Loucy (cell line): Measurements from ENCODE around the gene GIT1.

Experiments
- H2AFZ ChIP-seq: fragments of 200-600 bp; sonication (generic); 2 replicates; pipeline ENCODE4 v1.6.0; 2016; ENCODE audit warnings: antibody characterized with exemption, mild to moderate bottlenecking, low read length, moderate library complexity
- H3F3A ChIP-seq: fragments of 200-600 bp; 2 replicates; pipeline ENCODE4 v1.6.0; 2016; ENCODE audit warnings: antibody characterized with exemption, low read depth, mild to moderate bottlenecking
- H3K27me3 ChIP-seq: fragments of 200-600 bp; sonication (generic); 2 replicates; pipeline ENCODE4 v1.6.1; 2014; ENCODE audit warnings: low read length, mild to moderate bottlenecking; ENCODE audit not compliant: insufficient read depth, poor library complexity, severe bottlenecking
- H3K36me3 ChIP-seq: fragments of 200-600 bp; sonication (generic); 2 replicates; pipeline ENCODE4 v1.6.1; 2016; ENCODE audit warnings: low read length; ENCODE audit not compliant: insufficient read depth
- H3K4me1 ChIP-seq: fragments of 200-600 bp; sonication (generic); 2 replicates; pipeline ENCODE4 v1.5.1; 2014; ENCODE audit warnings: low read length, mild to moderate bottlenecking; ENCODE audit not compliant: insufficient read depth, poor library complexity, severe bottlenecking
- H3K4me2 ChIP-seq: fragments of 200-600 bp; sonication (generic); 2 replicates; pipeline ENCODE4 v1.6.0; 2014; ENCODE audit warnings: antibody characterized with exemption, low read length, low read depth, mild to moderate bottlenecking; ENCODE audit not compliant: poor library complexity, severe bottlenecking
- H3K4me3 ChIP-seq: fragments of 200-600 bp; sonication (generic); 2 replicates; pipeline ENCODE4 v1.5.1; 2014; ENCODE audit warnings: low read length, mild to moderate bottlenecking, mixed read lengths; ENCODE audit not compliant: poor library complexity, severe bottlenecking
- H3K79me2 ChIP-seq: fragments of 200-600 bp; sonication (generic); 2 replicates; pipeline ENCODE4 v1.6.1; 2014; ENCODE audit warnings: low read length; ENCODE audit not compliant: insufficient read depth
- H3K9ac ChIP-seq: fragments of 200-600 bp; sonication (generic); 2 replicates; pipeline ENCODE4 v1.6.0; 2014; ENCODE audit warnings: mild to moderate bottlenecking, low read depth, low read length, moderate library complexity; ENCODE audit not compliant: poor library complexity, severe bottlenecking
- H3K9me2 ChIP-seq: fragments of 200-600 bp; sonication (generic); replicated peaks from 2 replicates; pipeline ENCODE4 v1.6.1; 2016; ENCODE audit warnings: low read depth, low read length, mixed read lengths
- H3K9me3 ChIP-seq: fragments of 200-600 bp; sonication (generic); 2 replicates; pipeline ENCODE4 v1.6.1; 2014; ENCODE audit warnings: mild to moderate bottlenecking, antibody characterized with exemption, low read length, low read depth; ENCODE audit not compliant: insufficient read depth
- H4K20me1 ChIP-seq: fragments of 200-600 bp; sonication (generic); 2 replicates; pipeline ENCODE4 v1.6.0; 2014; ENCODE audit warnings: antibody characterized with exemption, low read length, mild to moderate bottlenecking; ENCODE audit not compliant: insufficient read depth, poor library complexity, severe bottlenecking
- EZH2phosphoT487 ChIP-seq: fragments of 200-600 bp; IDR thresholded peaks from 2 replicates; pipeline ENCODE4 v1.6.1; 2018; ENCODE audit warnings: antibody characterized with exemption, mild to moderate bottlenecking, moderate library complexity, borderline replicate concordance
- TF ChIP-seq, protein P1 (sequence below): fragments of 200-600 bp; sonication (generic); conservative IDR thresholded peaks from 2 replicates; pipeline ENCODE4 v1.5.1; 2014; ENCODE audit warnings: mild to moderate bottlenecking, antibody characterized with exemption, low read length

The GIT1 gene

GRCh38 chr17:29546830-29547229 is 42.6 kb downstream of the GIT1 start:
- Histone ChIP-seq H3K36me3 (peaks cover 24% of the 10 kb centered on the region; the same call in 1 of the 2 replicates), H4K20me1 (no peaks in the 10 kb centered on the region), H3K79me2 (no peaks in the 10 kb centered on the region), H3K27me3 (no peaks in the 10 kb centered on the region), H2AFZ (no peak overlapping the region), H3K4me3 (no peak overlapping the region), H3K9me3 (no peaks in the 10 kb centered on the region), H3K4me1 (no peaks in the 10 kb centered on the region), H3F3A (0 out of 2 replicates have a peak, but pooled peaks cover 6% of the 10 kb centered on the region), H3K4me2 (no peak overlapping the region), H3K9ac (no peak overlapping the region), H3K9me2 (no peaks in the 10 kb centered on the region)
- TF ChIP-seq, protein P1, sequence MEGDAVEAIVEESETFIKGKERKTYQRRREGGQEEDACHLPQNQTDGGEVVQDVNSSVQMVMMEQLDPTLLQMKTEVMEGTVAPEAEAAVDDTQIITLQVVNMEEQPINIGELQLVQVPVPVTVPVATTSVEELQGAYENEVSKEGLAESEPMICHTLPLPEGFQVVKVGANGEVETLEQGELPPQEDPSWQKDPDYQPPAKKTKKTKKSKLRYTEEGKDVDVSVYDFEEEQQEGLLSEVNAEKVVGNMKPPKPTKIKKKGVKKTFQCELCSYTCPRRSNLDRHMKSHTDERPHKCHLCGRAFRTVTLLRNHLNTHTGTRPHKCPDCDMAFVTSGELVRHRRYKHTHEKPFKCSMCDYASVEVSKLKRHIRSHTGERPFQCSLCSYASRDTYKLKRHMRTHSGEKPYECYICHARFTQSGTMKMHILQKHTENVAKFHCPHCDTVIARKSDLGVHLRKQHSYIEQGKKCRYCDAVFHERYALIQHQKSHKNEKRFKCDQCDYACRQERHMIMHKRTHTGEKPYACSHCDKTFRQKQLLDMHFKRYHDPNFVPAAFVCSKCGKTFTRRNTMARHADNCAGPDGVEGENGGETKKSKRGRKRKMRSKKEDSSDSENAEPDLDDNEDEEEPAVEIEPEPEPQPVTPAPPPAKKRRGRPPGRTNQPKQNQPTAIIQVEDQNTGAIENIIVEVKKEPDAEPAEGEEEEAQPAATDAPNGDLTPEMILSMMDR: no peak
- TF ChIP-seq EZH2phosphoT487: no peak

DNA sequence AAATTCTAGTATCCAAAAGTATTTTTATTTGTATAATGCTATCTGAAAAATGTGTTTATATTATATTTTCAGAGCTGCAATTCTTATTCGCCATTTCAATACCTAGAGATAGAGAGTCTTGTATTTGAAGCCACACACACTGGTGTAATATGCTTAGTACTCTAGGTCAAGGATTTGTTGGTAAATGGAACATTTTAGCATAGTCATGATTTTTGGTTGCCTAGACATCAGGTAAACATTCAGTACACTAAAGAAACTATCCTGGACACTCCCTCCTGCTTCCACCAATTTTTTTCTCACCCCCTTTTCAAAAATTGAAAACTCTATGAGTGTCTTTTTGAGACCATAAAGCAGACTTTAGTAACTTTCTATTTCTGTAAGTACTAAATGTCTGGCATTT is 43.4 kb downstream of the GIT1 start:
- H3K4me1 ChIP-seq: no peaks in the 10 kb centered on the region
- H3K4me2 ChIP-seq: no peak overlapping the region
- H3K9me2 ChIP-seq: no peaks in the 10 kb centered on the region
- H3K36me3 ChIP-seq: peaks cover 27% of the 10 kb centered on the region; the same call in 1 of the 2 replicates
- 0 out of 2 replicates have a peak, but pooled peaks cover 6% of the 10 kb centered on the region for H3F3A ChIP-seq
- H2AFZ ChIP-seq: no peak overlapping the region
- H3K9me3 ChIP-seq: no peaks in the 10 kb centered on the region
- H3K4me3 ChIP-seq: no peak overlapping the region
- H3K27me3 ChIP-seq: no peaks in the 10 kb centered on the region
- H3K9ac ChIP-seq: no peak overlapping the region
- H3K79me2 ChIP-seq: no peaks in the 10 kb centered on the region
- TF ChIP-seq, protein P1: no peak
- no peak for TF ChIP-seq EZH2phosphoT487
- no peaks in the 10 kb centered on the region for H4K20me1 ChIP-seq

DNA sequence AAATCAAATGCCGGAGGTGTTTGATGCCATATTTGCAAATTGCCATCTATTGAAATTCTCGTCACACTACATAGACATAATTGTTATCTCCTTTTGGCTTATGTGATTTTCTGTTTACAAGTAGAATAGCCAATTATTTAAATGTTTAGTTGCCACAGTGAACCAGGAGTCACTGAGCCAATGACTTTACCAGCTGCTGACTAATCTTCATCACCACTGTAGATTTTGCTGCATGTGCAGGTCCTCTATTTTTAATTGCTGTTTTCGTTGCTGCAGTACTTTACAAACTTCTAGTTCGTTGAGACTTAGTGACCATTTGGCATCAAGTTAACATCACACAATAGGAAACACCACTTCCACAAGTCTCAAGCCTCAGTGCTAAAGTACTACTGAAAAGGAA is 45.4 kb downstream of the GIT1 start:
- TF ChIP-seq, protein P1: no peak
- TF ChIP-seq EZH2phosphoT487: no peak
- Histone ChIP-seq H3K9me3 (no peaks in the 10 kb centered on the region), H3K79me2 (no peaks in the 10 kb centered on the region), H3K36me3 (peaks cover 38% of the 10 kb centered on the region; the same call in 1 of the 2 replicates), H3K27me3 (no peaks in the 10 kb centered on the region), H3K4me1 (no peaks in the 10 kb centered on the region), H3K4me2 (no peak overlapping the region), H4K20me1 (no peaks in the 10 kb centered on the region), H3K4me3 (no peak overlapping the region), H3F3A (0 out of 2 replicates have a peak, but pooled peaks cover 6% of the 10 kb centered on the region), H2AFZ (no peak overlapping the region), H3K9ac (no peak overlapping the region), H3K9me2 (no peaks in the 10 kb centered on the region)
